Endothelial cell of umbilical vein (primary cell): Measurements from ENCODE around the gene GRXCR2. TPM values are rescaled to one million over a fixed set of nuclear protein-coding genes. Genes with fewer than 3 reads are reported as not detected.
"Not testable (repeated sequence)": the region's sequence is repeated elsewhere in the genome, so short reads cannot be mapped to it uniquely, and the experiment has no call there.

Experiments used
- BruUV-seq: library from RNA; stranded (reverse); fragments of 400-500 nt; replicated peaks from 2 replicates; lab custom pipeline; 2021; lab: Mats Ljungman, UMichigan
- CTCF ChIA-PET: fragments of 300-600, 350-600 bp; sonication (Branson Sonifier 250); formaldehyde crosslinking; loops from one replicate; lab custom pipeline; 2021; ENCODE audit warnings: antibody characterized with exemption, inconsistent platforms; lab: Charles Lee
- POLR2A ChIA-PET: fragments of 300-600, 350-600 bp; sonication (Branson Sonifier 250); formaldehyde crosslinking; loops from one replicate; lab custom pipeline; 2021; ENCODE audit warnings: antibody characterized with exemption, inconsistent platforms; lab: Charles Lee
- DNase-seq: peaks from one replicate; pipeline ENCODE4 v3.0.0-alpha.2; 2011; ENCODE audit warnings: low read depth, low spot score
- FAIRE-seq: peaks from 2 replicates; lab custom pipeline; 2011; peaks lifted over from hg19 to GRCh38; lab: Jason Lieb, UNC
- H2AFZ ChIP-seq: 2 replicates; pipeline ENCODE4 v1.6.0; 2012; ENCODE audit warnings: low read depth, low read length, control low read depth, inconsistent platforms
- H3K27ac ChIP-seq: 2 replicates; pipeline ENCODE4 v1.5.1; 2011; ENCODE audit warnings: low read depth, mild to moderate bottlenecking, control low read depth, low read length, moderate library complexity; ENCODE audit not compliant: insufficient read depth
- H3K27me3 ChIP-seq, 2 experiments: 2 replicates each; pipeline versions ENCODE4 v1.6.0 to v1.6.1; 2011; ENCODE audit warnings: low read length in 2 of 2, mixed read lengths in 1 of 2; ENCODE audit not compliant: control insufficient read depth in 2 of 2, insufficient read depth in 2 of 2
- H3K36me3 ChIP-seq, 2 experiments: 2 replicates in 1 of 2; 3 replicates in 1 of 2; pipeline ENCODE4 v1.5.1; 2011; ENCODE audit warnings: low read length in 2 of 2, mild to moderate bottlenecking in 1 of 2, moderate library complexity in 1 of 2; ENCODE audit not compliant: control insufficient read depth in 2 of 2, insufficient read depth in 2 of 2; ENCODE audit errors: extremely low read depth in 1 of 2
- H3K4me1 ChIP-seq: 3 replicates; pipeline ENCODE4 v1.5.1; 2011; ENCODE audit warnings: mild to moderate bottlenecking, low read length; ENCODE audit not compliant: control insufficient read depth, insufficient read depth; ENCODE audit errors: extremely low read depth
- H3K4me2 ChIP-seq: 2 replicates; pipeline ENCODE4 v1.6.1; 2011; ENCODE audit warnings: low read length, control low read depth, mixed read lengths; ENCODE audit not compliant: insufficient read depth
- H3K4me3 ChIP-seq, 3 experiments: fragments of 200-600 bp in 1 of 3; sonication (generic), shearing (Covaris generic) in 1 of 3; replicated peaks in 1 of 3; 2 replicates each; pipeline ENCODE4 v1.5.1; 2011 to 2016; ENCODE audit warnings: control low read depth in 3 of 3, low read length in 3 of 3, mild to moderate bottlenecking in 2 of 3, inconsistent platforms in 1 of 3, low read depth in 1 of 3, moderate library complexity in 1 of 3; ENCODE audit not compliant: insufficient read depth in 1 of 3
- H3K79me2 ChIP-seq: 2 replicates; pipeline ENCODE4 v1.6.0; 2012; ENCODE audit warnings: low read length, inconsistent platforms; ENCODE audit not compliant: control insufficient read depth, insufficient read depth
- H3K9ac ChIP-seq: replicated peaks from 2 replicates; pipeline ENCODE3; 2011; ENCODE audit warnings: low read length, control low read depth; ENCODE audit not compliant: insufficient read depth; ENCODE audit errors: extremely low read depth
- H3K9me1 ChIP-seq: replicated peaks from 3 replicates; pipeline ENCODE4 v1.6.0; 2011; ENCODE audit warnings: mild to moderate bottlenecking, low read length; ENCODE audit not compliant: control insufficient read depth, insufficient read depth; ENCODE audit errors: extremely low read depth
- H3K9me3 ChIP-seq: replicated peaks from 2 replicates; pipeline ENCODE4 v1.5.1; 2012; ENCODE audit warnings: low read length, inconsistent platforms; ENCODE audit not compliant: control insufficient read depth, insufficient read depth
- H4K20me1 ChIP-seq: replicated peaks from 2 replicates; pipeline ENCODE3; 2011; ENCODE audit warnings: mild to moderate bottlenecking, low read length; ENCODE audit not compliant: control insufficient read depth, insufficient read depth; ENCODE audit errors: extremely low read depth
- CTCF ChIP-seq, 2 donors: IDR thresholded peaks; 1 replicate in 1 of 2; 2 replicates in 1 of 2; pipeline ENCODE4 v1.5.1; 2011; ENCODE audit warnings: low read length in 2 of 2, mild to moderate bottlenecking in 2 of 2, moderate library complexity in 2 of 2, control low read depth in 1 of 2, inconsistent platforms in 1 of 2, low read depth in 1 of 2; ENCODE audit not compliant: insufficient read depth in 1 of 2; ENCODE audit errors: extremely low read depth in 1 of 2
- EZH2 ChIP-seq: IDR thresholded peaks from 2 replicates; pipeline ENCODE4 v1.6.1; 2012; ENCODE audit warnings: borderline replicate concordance, low read depth, mild to moderate bottlenecking, moderate library complexity, low read length, inconsistent platforms; ENCODE audit not compliant: severe bottlenecking
- FOS ChIP-seq: IDR thresholded peaks from 2 replicates; pipeline ENCODE4 v1.6.1; 2011; ENCODE audit warnings: mild to moderate bottlenecking, low read length, moderate library complexity, borderline replicate concordance; ENCODE audit not compliant: insufficient read depth
- GATA2 ChIP-seq: IDR thresholded peaks from 2 replicates; pipeline ENCODE4 v1.7.0; 2011; ENCODE audit warnings: low read depth, mild to moderate bottlenecking, moderate library complexity, mixed read lengths, low read length; ENCODE audit not compliant: insufficient read length, insufficient read depth
- JUN ChIP-seq: IDR thresholded peaks from 2 replicates; pipeline ENCODE4 v1.6.1; 2011; ENCODE audit warnings: borderline replicate concordance, low read depth; ENCODE audit not compliant: insufficient read length, insufficient read depth
- MAX ChIP-seq: IDR thresholded peaks from 2 replicates; pipeline ENCODE4 v1.6.1; 2011; ENCODE audit not compliant: insufficient read depth, insufficient read length
- MYC ChIP-seq: IDR thresholded peaks from one replicate; pipeline ENCODE4 v1.6.1; 2011; ENCODE audit warnings: mild to moderate bottlenecking, low read depth, low read length
- POLR2A ChIP-seq: IDR thresholded peaks from 2 replicates; pipeline ENCODE4 v1.6.1; 2012; ENCODE audit warnings: low read depth, mild to moderate bottlenecking, control low read depth, low read length
- POLR2AphosphoS5 ChIP-seq: IDR thresholded peaks from 2 replicates; pipeline ENCODE4 v1.6.1; 2012; ENCODE audit warnings: low read depth, mild to moderate bottlenecking, control low read depth, low read length, moderate library complexity; ENCODE audit not compliant: insufficient read depth
- dilution Hi-C: fragments of 300-500 bp; cut with MboI; formaldehyde crosslinking; loops from one replicate; pipeline ENCODE4 v1.15.0; 2019; ENCODE audit warnings: low sequenced_read_pairs; ENCODE audit not compliant: extremely low pct_ligation_motif_present
- intact Hi-C: fragments of 100-400 bp; cut with micrococcal nuclease; formaldehyde crosslinking; loops from one replicate; pipeline ENCODE4 v1.10.0; 2022
- polyA plus RNA-seq, 4 experiments: library from polyadenylated mRNA; depleted of rRNA in 3 of 4; stranded (reverse) in 3 of 4; unstranded in 1 of 4; fragments of >200 nt; gene quantifications; 2 replicates each; pipeline versions ENCODE4 v1.2.1 to v1.2.3, GENCODE V29; 2011 to 2012; ENCODE audit warnings: missing spikeins in 1 of 4
- total RNA-seq: library from RNA; stranded (reverse); gene quantifications from 2 replicates; pipeline ENCODE4 v1.2.3, GENCODE V29; 2021

Gene GRXCR2
- total and polyA plus RNA-seq, 2 donors (not counting 3 experiments of a cell fraction or from before 2014, with no cell fraction given) = not detected

- TF ChIP-seq JUN (no peak), FOS (no peak), POLR2AphosphoS5 (no peak), POLR2A (no peak), MAX (no peak), EZH2 (no peak), GATA2 (no peak), MYC (no peak), CTCF (IDR thresholded peaks at IDR 0.05; ENCODE audit: extremely low read depth in 1 of 2, insufficient read depth in 1 of 2, low read depth in 1 of 2, low read length in 2 of 2) (no peak)
- H3K4me1 ChIP-seq = no peaks in the 10 kb centered on the region
- no peak overlapping the region for H3K27ac ChIP-seq
- no peaks in the 10 kb centered on the region for H3K36me3 ChIP-seq
- CTCF ChIA-PET = interaction anchor here (1.1 to 1.5 kb wide), 2 partner anchors 20 to 42 kb away, joined by 3 read pairs; no protein-coding TSS in a partner anchor
- dilution Hi-C loops (no loop called here), intact Hi-C loops (no loop called here)
- no peaks in the 10 kb centered on the region for H3K79me2 ChIP-seq
- no peak overlapping the region for H3K9ac ChIP-seq
- H3K27me3 ChIP-seq = no peaks in the 10 kb centered on the region
- no peak overlapping the region for H3K4me2 ChIP-seq
- no peaks in the 10 kb centered on the region for H3K9me1 ChIP-seq
- FAIRE-seq (no peak), DNase-seq (no peak)
- H3K9me3 ChIP-seq = no peaks in the 10 kb centered on the region
- no peaks in the 10 kb centered on the region for H4K20me1 ChIP-seq
- H2AFZ ChIP-seq = no peak overlapping the region
- BruUV-seq = no TSS peak
- H3K4me3 ChIP-seq = no peak overlapping the region
- POLR2A ChIA-PET = no interaction called here
Measured at GRCh38 chr5:145867806-145868205, 5.0 kb downstream of the GRXCR2 start.

GRCh38 chr5:145864432-145864831 is 8.4 kb downstream of the GRXCR2 start:
- H3K9me1 ChIP-seq, H4K20me1 ChIP-seq, H3K27ac ChIP-seq, H3K9ac ChIP-seq, H3K4me2 ChIP-seq, H3K4me3 ChIP-seq, H3K27me3 ChIP-seq, H3K4me1 ChIP-seq, FAIRE-seq, intact Hi-C loops, POLR2A ChIA-PET, H2AFZ ChIP-seq, H3K36me3 ChIP-seq, BruUV-seq, H3K9me3 ChIP-seq, DNase-seq, H3K79me2 ChIP-seq, dilution Hi-C loops: not testable (repeated sequence)
- CTCF ChIA-PET = interaction anchor here (0.9 kb wide), 1 partner anchor 71 kb away, joined by 4 read pairs; no protein-coding TSS in a partner anchor
